ENCODE data around the gene ELOVL6. TPM values are rescaled to one million over a fixed set of nuclear protein-coding genes. Genes with fewer than 3 reads are reported as not detected.

Gene ELOVL6
- total and polyA plus RNA-seq, 2 of the 4 experiments (the other 2 are of a cell fraction): 17.9 to 19.0 TPM

- H4K20me1 ChIP-seq (ENCODE audit: insufficient read depth, low read length): no peaks in the 10 kb centered on the region
- H3K9me3 ChIP-seq (ENCODE audit: control insufficient read depth, insufficient read depth, low read length): no peaks in the 10 kb centered on the region
- no peak overlapping the region for H2BK20ac ChIP-seq (ENCODE audit: low read depth, low read length)
- no peak overlapping the region for H2AK9ac ChIP-seq (replicated peaks; ENCODE audit: low read depth, low read length, poor library complexity)
- peaks cover 4 to 13% of the 10 kb centered on the region in 2 experiments; a peak in 2 of 4 replicates for H3K79me1 ChIP-seq (ENCODE audit: low read depth in 1 of 2, low read length in 2 of 2)
- no peak overlapping the region for H3K4me3 ChIP-seq (ENCODE audit: insufficient read depth, low read depth, low read length)
- no peak overlapping the region for H2AFZ ChIP-seq (replicated peaks; ENCODE audit: low read length, poor library complexity)
- intact Hi-C loops (cut with micrococcal nuclease): no loop called here
- DNase-seq (no peak), ATAC-seq (ENCODE audit: low read depth) (no peak)
- no peak overlapping the region for H3K56ac ChIP-seq (ENCODE audit: extremely low read depth, insufficient read depth, low read length)
- no peak overlapping the region for H2BK15ac ChIP-seq (ENCODE audit: low read depth, low read length)
- in situ Hi-C loops (cut with MboI; ENCODE audit: low sequenced_read_pairs): no loop called here
- no peak overlapping the region for H3K23ac ChIP-seq (ENCODE audit: low read depth, low read length)
- no peaks in the 10 kb centered on the region for H3K27me3 ChIP-seq (ENCODE audit: control insufficient read depth, insufficient read depth, low read length)
- no peak overlapping the region for H3K18ac ChIP-seq (ENCODE audit: low read depth, low read length)
- no peak overlapping the region for H4K91ac ChIP-seq (ENCODE audit: insufficient read depth, low read depth, low read length)
- H3K14ac ChIP-seq (replicated peaks; ENCODE audit: low read depth, low read length): no peak overlapping the region
- 0 out of 2 replicates have a peak, but pooled peaks cover 2% of the 10 kb centered on the region for H3K4me1 ChIP-seq (ENCODE audit: control insufficient read depth, insufficient read depth, low read length)
- TF ChIP-seq FOS (IDR thresholded peaks at IDR 0.05; ENCODE audit: low read depth, low read length): no peak
- no peaks in the 10 kb centered on the region for H3K9me1 ChIP-seq (ENCODE audit: insufficient read depth, low read length)
- no peak overlapping the region for H3K4ac ChIP-seq (ENCODE audit: low read depth, low read length)
- H3K4me2 ChIP-seq (ENCODE audit: low read depth, low read length): no peak overlapping the region
- no CpG with 5 or more reads among the region's 6 CpGs for WGBS, 2 experiments (ENCODE audit: extremely low coverage in 2 of 2, insufficient read length in 1 of 2)
- no peaks in the 10 kb centered on the region; the same call in 1 of the 2 replicates for H3K36me3 ChIP-seq (ENCODE audit: control insufficient read depth, insufficient read depth, low read length)
- no peak overlapping the region for H2AK5ac ChIP-seq (ENCODE audit: low read depth, low read length)
- BruUV-seq (replicated peaks): no TSS peak
- no peak overlapping the region for H3K27ac ChIP-seq (ENCODE audit: insufficient read depth, low read length)
- no peak overlapping the region for H2BK120ac ChIP-seq (ENCODE audit: low read depth, low read length)
- no peak overlapping the region for H4K8ac ChIP-seq (ENCODE audit: low read depth in 2 of 2, low read length in 2 of 2)
- no peak overlapping the region for H4K5ac ChIP-seq (ENCODE audit: low read depth, low read length)
- H2BK5ac ChIP-seq (ENCODE audit: low read depth, low read length, poor library complexity, severe bottlenecking): no peak overlapping the region
- POLR2A ChIA-PET (ENCODE audit: unreplicated experiment): no interaction called here
- CTCF ChIA-PET: no interaction called here
- H3K9ac ChIP-seq (ENCODE audit: low read depth, low read length): no peak overlapping the region
- dilution Hi-C loops (cut with HindIII; ENCODE audit: low sequenced_read_pairs, unreplicated experiment): no loop called here
Measured at GRCh38 chr4:110132816-110133719, 65.3 kb downstream of the ELOVL6 start.
